HG03280 (cell line): ENCODE results near the gene DCANP1.

Source experiments
- ATAC-seq: cut with Tn5 transposase; IDR thresholded peaks from one replicate; pipeline ENCODE4 v1.9.1; 2021; ENCODE audit warnings: mild to moderate bottlenecking, moderate library complexity; ENCODE audit not compliant: unreplicated experiment

DCANP1 gene

DNA sequence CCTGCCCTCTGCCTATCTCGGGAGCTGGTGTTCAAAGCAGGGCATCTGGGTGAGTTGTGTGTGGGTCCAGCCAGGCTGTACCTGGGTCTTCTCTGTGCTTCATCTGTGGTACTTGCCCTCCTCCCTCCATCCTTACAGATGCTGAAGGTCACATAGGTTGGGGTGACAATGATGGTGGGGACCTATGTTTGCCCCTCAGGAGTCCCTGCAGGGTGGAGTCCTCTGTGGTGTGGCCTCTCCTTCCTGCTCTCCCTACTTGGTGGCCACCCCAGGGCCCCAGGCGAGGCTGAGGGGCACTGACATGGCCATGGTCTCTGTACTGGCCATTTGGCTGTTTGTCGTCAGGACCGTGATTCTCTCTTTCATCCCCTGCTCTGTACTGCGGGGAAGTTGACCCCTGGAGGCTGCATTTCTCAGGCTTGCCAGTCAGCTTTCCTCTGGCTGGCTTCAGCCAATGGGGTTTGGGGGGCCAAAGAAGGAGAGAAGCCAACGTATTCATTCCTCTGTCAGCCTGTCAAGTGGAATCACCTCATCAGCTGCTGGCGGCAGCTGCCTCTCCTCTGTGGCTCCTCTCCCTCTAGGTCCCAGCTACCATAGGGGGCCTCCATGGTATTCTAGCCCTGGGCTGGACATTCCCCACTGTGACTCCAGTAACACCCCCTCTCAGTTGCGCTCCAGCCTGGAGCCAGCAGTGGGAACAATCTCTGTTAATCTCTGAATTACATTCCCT, 4.6 kb downstream of the DCANP1 start:
- no peak for ATAC-seq

DNA sequence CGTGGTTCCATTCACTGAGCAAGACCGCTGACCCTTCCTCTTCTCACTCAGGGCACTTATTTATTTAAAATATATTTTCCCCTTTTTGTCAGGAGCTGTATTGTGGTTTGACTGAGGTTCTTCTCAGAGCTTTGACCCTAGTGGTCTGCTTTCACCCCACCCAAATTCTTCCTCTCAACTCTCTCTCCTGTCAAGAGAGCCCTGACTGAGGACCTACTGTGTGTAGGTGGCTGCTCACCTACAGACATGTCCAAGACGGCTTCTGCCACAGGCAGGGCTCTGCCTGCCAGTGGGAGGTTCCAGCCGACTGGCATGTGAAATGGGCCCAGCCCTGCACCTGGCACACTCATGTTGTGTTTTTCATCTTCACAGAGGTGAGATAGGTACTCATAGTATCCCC, 5.2 kb downstream of the DCANP1 start:
- no peak for ATAC-seq

DNA sequence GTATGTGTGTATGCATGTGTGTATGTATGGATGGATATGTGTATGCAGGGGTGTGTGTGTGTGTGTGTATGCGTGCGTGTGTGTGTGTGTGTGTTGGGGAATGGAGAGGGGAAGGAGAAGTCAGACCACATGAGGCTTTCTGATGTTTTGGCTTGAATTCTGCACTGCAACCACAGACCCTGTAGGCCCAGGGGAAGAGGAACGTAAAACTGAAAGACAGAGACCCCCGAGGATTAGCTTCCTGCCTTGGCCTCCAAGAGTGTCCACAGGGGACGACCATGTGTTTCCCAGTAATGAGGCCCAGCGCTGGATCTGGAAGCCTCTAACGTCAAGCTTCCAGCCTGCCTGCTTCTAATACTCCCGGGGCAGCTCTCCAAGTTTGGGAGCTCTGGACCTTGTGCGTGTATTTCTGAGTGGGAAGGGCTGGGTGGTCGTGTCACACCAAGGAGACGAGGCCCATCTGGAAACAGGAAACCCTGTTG, 5.8 kb downstream of the DCANP1 start:
- ATAC-seq = no peak

DNA sequence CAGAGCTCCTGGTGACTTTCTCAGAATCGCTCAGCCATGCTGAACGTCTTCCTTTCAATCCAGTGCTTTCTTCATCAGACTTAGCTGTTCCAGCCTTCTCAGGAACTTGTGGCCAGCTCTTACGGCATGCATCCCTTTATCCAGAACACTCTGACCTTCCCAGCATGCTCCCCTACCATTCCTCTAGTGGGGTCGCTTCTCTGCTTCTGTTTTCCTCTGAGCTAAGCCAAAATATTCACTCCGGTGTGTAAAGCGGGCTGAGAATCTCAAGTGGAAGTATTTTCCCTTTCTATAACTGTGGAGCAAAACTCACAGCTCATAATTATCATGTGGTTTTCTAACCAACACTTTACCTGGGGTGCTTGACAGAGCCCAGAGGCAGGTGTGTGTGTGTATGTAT, 6.2 kb downstream of the DCANP1 start:
- ATAC-seq = no peak

DNA sequence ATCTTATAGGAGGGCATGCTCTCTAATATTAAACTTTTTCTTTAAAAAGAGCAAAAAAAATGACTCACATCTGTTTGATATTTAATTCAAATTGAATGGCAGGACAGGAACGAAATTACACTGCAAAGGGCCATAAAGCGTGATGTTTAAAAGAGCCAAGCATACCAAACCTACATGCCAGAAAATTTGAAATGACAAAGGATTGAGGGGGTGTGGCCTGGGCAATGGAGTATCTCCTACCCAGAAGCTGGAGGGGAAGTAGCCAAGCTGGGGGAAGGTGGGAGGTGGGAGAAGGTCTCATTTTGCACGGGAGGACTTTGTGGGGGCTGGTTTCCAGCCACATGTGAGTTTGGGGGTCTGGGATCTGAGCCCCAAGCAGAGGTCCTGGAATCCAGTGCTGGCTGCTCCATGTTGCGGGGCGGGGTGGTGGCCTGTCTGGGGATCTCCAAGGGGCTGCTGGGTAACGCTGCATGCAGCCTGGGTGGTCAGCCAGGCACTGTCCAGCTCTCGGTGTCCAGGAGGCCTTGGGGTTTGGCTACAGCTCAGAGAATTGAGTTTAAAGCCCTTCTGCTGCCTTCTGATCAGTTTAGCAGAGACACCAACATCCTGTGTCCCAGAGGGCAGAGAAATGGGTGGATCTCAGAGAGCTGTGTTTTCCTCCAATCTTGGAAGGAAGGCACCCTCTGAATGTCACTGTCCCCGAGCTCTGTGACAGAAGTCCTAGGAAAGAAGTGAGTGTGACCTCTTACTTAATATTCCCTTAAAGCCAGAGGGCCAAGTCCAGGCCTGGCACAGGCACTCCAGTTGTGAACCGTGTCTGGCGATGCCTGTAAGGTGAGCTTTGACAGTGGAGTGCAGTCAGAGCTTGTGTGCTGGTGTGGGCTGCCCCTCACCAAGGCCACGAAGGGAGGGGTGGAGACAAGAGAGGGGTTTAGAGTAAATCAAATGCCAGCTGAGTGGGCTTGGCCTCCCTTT, 7.6 kb downstream of the DCANP1 start:
- no peak for ATAC-seq

DNA sequence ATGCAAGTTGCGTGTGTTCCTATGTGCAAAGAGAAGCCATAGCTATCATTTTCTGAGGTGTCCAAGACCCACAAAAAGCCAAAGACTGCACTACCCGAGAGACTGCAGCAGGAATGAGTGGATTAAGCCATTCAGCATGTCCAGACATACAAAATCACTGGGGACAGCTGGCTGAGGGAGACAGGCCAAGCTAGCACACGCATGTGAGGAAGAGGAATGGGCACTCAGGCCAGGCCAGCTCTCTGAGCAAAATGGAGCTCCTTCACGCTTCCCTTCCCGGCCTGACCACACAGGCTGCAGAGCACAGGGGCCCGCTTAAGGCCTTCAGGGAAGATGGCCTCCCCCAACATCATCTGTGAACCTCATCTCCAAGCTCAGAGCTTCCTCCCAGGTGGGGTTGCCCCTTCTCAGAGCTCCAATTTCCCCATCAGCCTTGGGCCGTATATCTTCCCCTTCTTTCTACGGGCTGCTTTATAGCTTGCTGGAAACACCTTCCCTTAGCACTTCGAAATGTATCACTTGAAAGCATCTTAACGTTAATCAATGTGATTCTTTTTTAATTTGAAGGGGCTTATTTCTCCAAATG, 8.4 kb downstream of the DCANP1 start:
- no peak for ATAC-seq

DNA sequence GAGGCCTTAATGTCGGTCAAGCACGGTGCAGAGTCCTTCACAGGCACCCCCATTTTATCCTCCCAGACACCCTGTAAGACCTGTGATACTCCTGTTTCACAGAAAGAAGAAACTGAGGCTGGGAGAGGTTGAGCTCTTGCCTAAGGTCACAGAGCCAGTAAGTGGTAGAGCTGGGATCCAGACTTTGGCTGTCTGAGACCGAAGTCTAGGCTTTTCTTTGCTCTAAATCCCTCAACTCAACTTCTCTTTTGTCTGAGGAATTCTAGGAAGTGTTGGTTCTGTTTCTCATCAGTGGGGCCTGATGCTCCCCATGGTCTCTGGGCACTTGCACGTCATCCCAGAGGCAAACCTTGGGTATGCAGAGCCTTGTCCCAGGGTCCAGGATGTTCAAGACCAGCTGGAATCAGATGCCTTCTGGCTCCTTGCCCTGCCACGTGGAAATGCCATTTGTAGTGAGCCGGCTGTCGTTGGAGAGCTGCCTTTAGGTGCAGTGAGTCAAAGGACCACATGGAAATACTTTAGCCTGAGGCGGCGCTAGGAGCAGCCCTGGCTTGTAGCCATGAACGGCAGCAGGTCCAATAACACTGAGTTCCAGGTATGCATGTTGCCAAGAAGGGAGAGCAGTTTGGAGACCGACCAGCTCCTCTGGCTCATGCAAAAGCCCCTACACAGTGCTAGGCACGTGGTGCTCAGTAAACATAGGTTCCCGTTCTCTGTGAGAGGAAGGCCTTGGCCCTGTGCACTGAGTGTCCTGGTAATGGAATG, 9.2 kb downstream of the DCANP1 start:
- ATAC-seq = no peak

DNA sequence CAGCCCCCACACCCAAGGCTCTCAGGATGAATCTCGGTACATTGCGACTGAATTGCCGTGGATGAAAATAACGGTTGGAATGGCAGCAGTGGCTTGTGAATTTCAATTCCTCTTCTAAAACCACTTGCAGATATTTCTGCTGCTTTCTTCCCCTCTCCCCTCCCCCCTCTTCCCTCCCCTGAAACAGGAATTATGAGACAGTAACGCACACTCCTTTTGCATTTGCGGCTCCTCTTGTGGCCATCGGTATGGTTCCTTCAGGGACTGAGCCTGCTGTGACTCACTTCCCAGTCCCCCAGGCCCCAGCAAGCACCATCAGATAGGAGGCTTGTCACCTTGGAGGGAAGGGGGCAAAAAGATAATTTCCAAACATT, 9.7 kb downstream of the DCANP1 start:
- ATAC-seq = no peak

DNA sequence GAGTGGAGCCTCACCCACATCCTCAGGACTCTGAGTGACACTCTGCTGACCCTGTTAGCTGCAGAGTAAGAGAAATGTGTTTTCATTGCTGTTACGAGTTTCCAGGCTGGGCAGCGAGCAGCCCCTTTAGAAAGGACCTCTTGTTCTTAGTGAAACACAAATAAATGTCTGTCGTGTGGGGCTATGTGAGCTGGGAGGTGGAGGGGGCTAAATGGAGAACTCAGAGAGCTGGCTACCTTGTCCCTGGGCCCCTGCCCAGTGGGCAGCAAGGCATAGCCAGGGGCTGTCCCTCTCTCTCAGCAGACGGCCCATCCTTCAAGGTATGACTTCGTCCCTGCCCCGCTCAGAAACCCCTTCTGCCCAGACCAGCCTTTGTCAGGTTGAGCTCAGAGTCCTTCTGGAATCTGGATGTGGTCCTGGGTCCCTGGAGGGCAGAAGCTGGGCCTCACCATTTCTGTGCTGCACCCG, 10.2 kb downstream of the DCANP1 start:
- no peak for ATAC-seq

DNA sequence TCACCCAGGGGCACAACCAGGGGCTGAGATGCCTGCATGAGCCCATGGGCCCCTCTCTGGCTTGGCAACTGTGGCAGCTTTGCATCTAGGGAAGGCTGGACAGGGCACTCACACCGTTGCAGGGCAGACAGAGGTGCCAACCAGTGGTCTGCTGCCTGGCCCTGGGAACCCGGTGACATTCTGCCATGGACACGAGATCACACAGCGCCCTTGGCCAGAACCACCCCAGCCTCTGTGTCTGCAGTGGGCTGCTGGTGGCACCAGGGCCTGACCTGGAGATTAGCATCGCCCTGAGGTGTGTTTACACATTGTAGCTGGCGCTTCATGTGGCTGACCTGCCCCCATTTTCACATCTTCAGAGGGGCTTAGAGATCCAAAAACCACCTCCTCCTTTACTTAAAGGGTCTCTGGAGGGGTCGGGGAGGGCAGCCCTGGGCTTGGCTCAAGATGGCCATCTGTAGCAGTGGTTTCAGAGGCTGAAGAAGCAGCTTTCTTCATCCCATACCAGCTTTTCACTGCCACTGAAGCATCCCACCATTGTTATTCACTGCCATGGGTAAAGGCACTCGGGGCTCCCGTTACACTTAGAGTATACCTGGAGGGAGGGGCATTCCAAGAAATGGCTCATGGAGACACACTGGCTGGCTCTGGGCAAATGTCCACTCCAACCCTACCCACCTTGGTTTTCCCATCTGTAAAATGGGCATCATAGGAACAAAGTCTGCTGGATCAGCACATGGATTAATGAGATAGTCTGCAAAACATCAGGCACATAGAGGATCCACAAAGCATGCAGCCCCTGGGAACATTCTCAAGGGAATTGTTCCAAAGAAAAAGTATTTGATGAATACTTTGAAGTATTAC, 11.4 kb downstream of the DCANP1 start:
- ATAC-seq = no peak

DNA sequence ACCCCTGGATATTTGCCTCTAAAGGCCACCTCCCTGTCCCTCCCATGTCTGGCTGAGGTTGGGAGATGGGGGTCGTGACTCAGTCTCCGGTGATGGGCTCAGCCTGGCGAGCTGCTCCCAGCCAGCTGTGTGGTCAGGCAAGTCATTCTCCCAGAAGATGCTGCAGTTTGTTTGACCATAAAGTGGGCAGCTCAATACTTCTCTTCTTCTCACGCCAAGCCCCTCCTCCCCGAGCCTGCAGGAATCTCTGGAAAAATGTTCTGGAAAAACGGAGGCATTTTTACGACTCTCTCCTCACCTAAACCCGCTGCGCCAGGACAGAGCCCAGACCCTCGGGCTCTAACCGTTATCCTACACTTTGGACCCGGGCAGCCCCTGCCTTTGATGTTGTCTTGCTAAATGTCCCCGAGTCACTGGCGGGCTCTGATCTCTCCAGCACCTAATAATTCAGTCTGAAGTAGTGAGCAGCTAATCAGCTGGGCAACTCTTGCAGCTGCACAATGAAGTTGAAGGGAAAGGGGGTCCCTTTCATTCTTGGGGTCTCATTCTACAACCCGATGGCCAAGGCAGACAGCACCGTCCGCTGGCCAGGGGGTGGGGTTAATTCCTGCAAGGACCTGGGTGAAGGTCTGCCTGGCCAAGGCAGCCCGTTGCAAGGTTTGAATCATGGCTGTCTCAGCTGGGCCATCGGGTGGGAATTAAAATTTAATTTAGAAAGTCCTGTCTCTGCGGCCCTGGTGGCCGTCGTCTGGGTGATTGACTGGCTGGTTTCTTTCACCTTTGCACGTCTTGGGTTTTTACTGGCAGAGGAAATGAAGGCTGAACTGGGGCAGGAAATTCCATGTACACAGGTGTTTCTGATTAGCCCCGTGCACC, 12.3 kb downstream of the DCANP1 start:
- no peak for ATAC-seq

DNA sequence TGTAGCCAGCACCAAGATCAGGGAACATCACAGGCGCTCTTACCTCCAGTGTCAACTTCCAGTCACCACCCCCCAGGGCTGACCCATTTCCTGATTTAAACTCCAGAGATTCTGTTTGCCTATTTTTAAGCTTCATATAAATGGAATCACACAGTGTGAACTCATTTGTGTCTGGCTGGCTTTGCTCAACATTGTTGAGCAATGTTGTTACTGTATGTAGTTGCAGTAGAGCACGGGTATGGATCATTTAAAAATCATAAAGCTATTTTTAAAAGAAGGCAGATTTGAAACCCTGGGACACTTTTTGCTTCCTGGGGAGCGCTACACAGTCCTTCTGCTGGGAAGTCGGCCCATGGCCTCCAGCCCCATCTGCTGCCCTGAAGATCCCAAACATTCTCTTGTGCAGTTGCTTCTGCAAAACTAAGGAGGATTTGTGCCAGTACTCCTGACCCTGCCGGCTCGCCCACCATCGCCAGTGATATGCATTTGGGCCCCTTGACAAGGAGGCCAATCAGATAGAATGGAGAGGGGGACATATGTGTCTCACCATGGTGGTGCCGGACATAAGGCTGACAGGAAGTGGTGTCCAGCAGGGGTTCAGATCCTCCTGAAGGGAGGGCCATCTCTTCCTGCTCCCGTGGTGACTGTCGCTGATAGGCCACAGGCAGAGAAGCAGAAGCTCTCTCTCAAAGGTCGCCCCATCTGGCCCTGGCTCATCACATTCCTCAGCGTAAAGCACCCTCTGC, 13.3 kb downstream of the DCANP1 start:
- no peak for ATAC-seq

DNA sequence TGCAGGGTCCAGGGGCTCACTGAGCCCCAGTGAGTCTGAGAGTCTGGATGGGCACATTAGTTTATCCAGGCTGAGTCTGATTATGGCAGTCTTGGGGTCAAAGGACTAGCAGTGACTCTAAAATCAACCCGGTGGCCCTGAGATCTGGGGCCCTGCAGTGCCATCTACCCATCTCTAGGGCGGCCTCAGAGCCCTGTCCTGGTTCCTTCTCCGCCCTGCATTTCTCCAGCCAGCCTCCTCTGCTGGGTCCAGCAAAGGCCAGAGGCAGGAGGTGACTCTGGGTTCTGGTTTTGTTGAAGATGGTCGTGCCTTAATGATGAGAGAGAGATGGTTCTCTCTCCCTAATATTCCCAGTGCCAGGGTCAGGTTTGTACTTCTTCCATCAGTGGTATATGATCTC, 15.0 kb downstream of the DCANP1 start:
- ATAC-seq = no peak

DNA sequence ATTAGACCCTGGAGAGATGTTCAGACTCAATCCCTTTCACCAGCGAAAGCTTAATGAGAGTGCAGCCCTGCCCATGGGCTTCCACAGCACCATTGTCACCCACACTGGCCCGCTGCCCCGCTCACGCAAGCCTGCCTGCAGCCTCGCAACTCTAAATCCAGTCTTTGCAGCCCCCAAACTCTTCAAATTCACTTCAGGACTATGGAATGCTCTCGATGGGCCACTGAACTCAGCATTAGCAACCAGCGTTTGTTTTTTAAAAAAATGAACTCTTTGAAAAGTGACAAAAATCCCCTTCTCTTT, 17.1 kb downstream of the DCANP1 start:
- ATAC-seq = no peak

DNA sequence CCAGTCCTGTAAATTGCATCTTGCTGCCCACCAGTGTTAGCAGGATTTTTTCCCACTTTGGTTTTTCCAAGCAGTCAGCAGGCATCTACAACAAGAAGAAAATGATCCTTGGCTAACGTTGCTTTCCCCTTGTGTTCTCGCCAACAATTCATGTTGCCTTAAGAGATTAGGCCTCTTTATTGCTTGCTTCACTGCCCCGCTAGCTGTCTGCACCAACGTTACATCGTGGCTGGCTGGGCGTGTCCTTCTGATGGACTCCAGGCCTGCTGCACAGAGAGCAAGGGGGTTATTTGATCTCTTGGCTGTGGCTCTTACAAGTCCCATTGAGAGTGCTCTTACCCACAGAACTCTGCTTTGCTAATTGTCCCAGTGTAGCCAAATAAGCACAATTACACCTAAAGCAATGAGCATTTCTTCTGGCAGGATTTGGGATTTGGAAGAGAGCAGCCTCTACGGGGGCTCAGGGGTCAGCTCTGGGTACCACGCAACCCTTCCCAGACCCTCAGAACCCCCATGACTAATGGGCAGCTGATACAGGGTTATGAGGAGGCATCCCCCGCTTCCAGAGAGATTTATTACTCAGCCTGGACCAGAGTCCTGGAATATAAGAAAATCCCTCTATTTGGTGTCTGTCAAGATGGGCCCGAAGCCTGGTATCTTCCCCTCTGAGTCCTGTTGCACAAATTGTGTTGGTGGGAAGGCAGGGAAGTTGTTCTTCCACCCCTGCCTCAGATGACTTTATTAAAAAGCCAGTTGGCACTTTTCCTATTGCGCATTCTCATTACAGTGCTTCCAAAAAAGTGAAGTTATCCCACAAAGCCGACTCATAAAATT, 17.6 kb downstream of the DCANP1 start:
- ATAC-seq = no peak

DNA sequence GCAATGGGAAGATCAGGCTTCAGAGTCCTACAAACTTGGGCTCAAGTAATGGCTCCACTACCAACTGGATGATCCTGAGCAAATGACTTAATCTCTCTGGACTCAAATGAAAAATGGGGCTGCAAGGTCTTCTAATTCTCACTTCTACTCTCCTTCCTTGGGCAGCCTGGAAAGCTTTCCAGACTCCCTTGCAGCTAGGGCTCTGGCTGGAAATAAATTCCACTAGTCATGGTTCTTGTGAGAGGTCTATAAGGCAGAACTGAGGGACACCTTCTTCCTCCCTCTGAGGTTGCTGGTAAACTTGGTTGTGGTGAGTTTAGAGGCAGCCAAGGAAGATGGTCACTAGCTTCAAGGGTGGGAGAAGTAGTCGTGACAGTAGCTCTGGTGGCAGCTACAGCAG, 18.6 kb downstream of the DCANP1 start:
- no peak for ATAC-seq
